IMR-90 (cell line): ENCODE results near the gene USP47. TPM values are rescaled to one million over a fixed set of nuclear protein-coding genes. Genes with fewer than 3 reads are reported as not detected.
A peak's percentile ranks its signal among the peaks of the same experiment; 100 is the strongest.

Source experiments
- ATAC-seq: fragments of 200-7000 bp; cut with Tn5 transposase; 2 replicates; pipeline ENCODE4 v1.9.1; 2020; ENCODE audit warnings: low read depth, mild to moderate bottlenecking, moderate library complexity
- BruUV-seq: library from RNA; stranded (reverse); fragments of 400-500 nt; replicated peaks from 2 replicates; lab custom pipeline; 2021; lab: Mats Ljungman, UMichigan
- CTCF ChIA-PET: fragments of 300-600 bp; formaldehyde crosslinking; extraction: SDS; loops from one replicate; lab custom pipeline; 2021; ENCODE audit warnings: antibody characterized with exemption; lab: Yijun Ruan, JAX
- POLR2A ChIA-PET: fragments of 300-600 bp; sonication (Branson Sonifier 250); formaldehyde crosslinking; loops from one replicate; lab custom pipeline; 2022; ENCODE audit warnings: antibody characterized with exemption; ENCODE audit not compliant: unreplicated experiment; lab: Charles Lee
- DNase-seq: peaks from one replicate; pipeline ENCODE4 v3.0.0; 2013
- H2AFZ ChIP-seq: replicated peaks from 2 replicates; pipeline ENCODE3; 2013; ENCODE audit warnings: low read length, mild to moderate bottlenecking; ENCODE audit not compliant: poor library complexity
- H2AK5ac ChIP-seq: 2 replicates; pipeline ENCODE4 v1.6.1; 2013; ENCODE audit warnings: low read depth, low read length, inconsistent platforms
- H2AK9ac ChIP-seq: replicated peaks from 2 replicates; pipeline ENCODE3; 2013; ENCODE audit warnings: mild to moderate bottlenecking, low read depth, low read length, moderate library complexity; ENCODE audit not compliant: poor library complexity
- H2BK120ac ChIP-seq: 2 replicates; pipeline ENCODE4 v1.6.1; 2013; ENCODE audit warnings: low read depth, low read length, inconsistent platforms
- H2BK15ac ChIP-seq: 3 replicates; pipeline ENCODE4 v1.6.1; 2013; ENCODE audit warnings: low read depth, low read length, inconsistent platforms
- H2BK20ac ChIP-seq: 2 replicates; pipeline ENCODE4 v1.6.1; 2013; ENCODE audit warnings: low read depth, mild to moderate bottlenecking, inconsistent platforms, low read length, moderate library complexity
- H2BK5ac ChIP-seq: 2 replicates; pipeline ENCODE4 v1.6.1; 2013; ENCODE audit warnings: mild to moderate bottlenecking, low read depth, low read length, inconsistent platforms; ENCODE audit not compliant: poor library complexity, severe bottlenecking
- H3K14ac ChIP-seq: replicated peaks from 2 replicates; pipeline ENCODE4 v1.6.1; 2013; ENCODE audit warnings: low read depth, low read length, inconsistent platforms
- H3K18ac ChIP-seq: 2 replicates; pipeline ENCODE4 v1.6.1; 2013; ENCODE audit warnings: low read depth, low read length, control low read depth
- H3K23ac ChIP-seq: 2 replicates; pipeline ENCODE4 v1.6.1; 2013; ENCODE audit warnings: low read depth, low read length, inconsistent platforms
- H3K27ac ChIP-seq: 2 replicates; pipeline ENCODE4 v1.5.1; 2013; ENCODE audit warnings: mild to moderate bottlenecking, control low read depth, low read length; ENCODE audit not compliant: insufficient read depth
- H3K27me3 ChIP-seq: 2 replicates; pipeline ENCODE4 v1.6.1; 2013; ENCODE audit warnings: low read length; ENCODE audit not compliant: control insufficient read depth, insufficient read depth
- H3K36me3 ChIP-seq: 2 replicates; pipeline ENCODE4 v1.6.1; 2013; ENCODE audit warnings: low read length, mixed read lengths; ENCODE audit not compliant: control insufficient read depth, insufficient read depth
- H3K4ac ChIP-seq: 2 replicates; pipeline ENCODE4 v1.6.1; 2013; ENCODE audit warnings: low read depth, low read length, inconsistent platforms
- H3K4me1 ChIP-seq: 2 replicates; pipeline ENCODE4 v1.6.1; 2013; ENCODE audit warnings: low read length, mixed read lengths; ENCODE audit not compliant: control insufficient read depth, insufficient read depth
- H3K4me2 ChIP-seq: 2 replicates; pipeline ENCODE4 v1.6.1; 2013; ENCODE audit warnings: low read depth, mild to moderate bottlenecking, control low read depth, low read length, moderate library complexity
- H3K4me3 ChIP-seq: 2 replicates; pipeline ENCODE4 v1.5.1; 2013; ENCODE audit warnings: low read depth, mild to moderate bottlenecking, control low read depth, low read length, moderate library complexity; ENCODE audit not compliant: insufficient read depth
- H3K56ac ChIP-seq: 2 replicates; pipeline ENCODE4 v1.6.1; 2013; ENCODE audit warnings: low read length, inconsistent platforms; ENCODE audit not compliant: insufficient read depth; ENCODE audit errors: extremely low read depth
- H3K79me1 ChIP-seq, 2 experiments: 2 replicates each; pipeline ENCODE4 v1.6.1; 2013; ENCODE audit warnings: low read length in 2 of 2, inconsistent platforms in 1 of 2, low read depth in 1 of 2
- H3K9ac ChIP-seq: 2 replicates; pipeline ENCODE4 v1.6.1; 2013; ENCODE audit warnings: low read depth, low read length, control low read depth
- H3K9me1 ChIP-seq: 2 replicates; pipeline ENCODE4 v1.6.1; 2013; ENCODE audit warnings: low read length, inconsistent platforms; ENCODE audit not compliant: insufficient read depth
- H3K9me3 ChIP-seq: 2 replicates; pipeline ENCODE4 v1.6.1; 2013; ENCODE audit warnings: low read length; ENCODE audit not compliant: control insufficient read depth, insufficient read depth
- H4K20me1 ChIP-seq: 2 replicates; pipeline ENCODE4 v1.6.1; 2013; ENCODE audit warnings: low read length, inconsistent platforms; ENCODE audit not compliant: insufficient read depth
- H4K5ac ChIP-seq: 2 replicates; pipeline ENCODE4 v1.6.1; 2013; ENCODE audit warnings: mild to moderate bottlenecking, low read depth, low read length, control low read depth
- H4K8ac ChIP-seq, 2 experiments: 2 replicates each; pipeline ENCODE4 v1.6.1; 2013; ENCODE audit warnings: low read depth in 2 of 2, low read length in 2 of 2, control low read depth in 1 of 2, inconsistent platforms in 1 of 2
- H4K91ac ChIP-seq: 2 replicates; pipeline ENCODE4 v1.6.1; 2013; ENCODE audit warnings: low read depth, low read length, inconsistent platforms; ENCODE audit not compliant: insufficient read depth
- BHLHE40 ChIP-seq: fragments of 150-350 bp; IDR thresholded peaks from 2 replicates; pipeline ENCODE4 v1.6.1; 2016; ENCODE audit warnings: mild to moderate bottlenecking, low read depth, low read length
- CEBPB ChIP-seq: IDR thresholded peaks from 2 replicates; pipeline ENCODE4 v1.6.1; 2012; ENCODE audit warnings: low read depth, low read length, improper control_type of control experiment
- CHD1 ChIP-seq: IDR thresholded peaks from 2 replicates; pipeline ENCODE4 v1.6.1; 2012; ENCODE audit warnings: low read depth, low read length, improper control_type of control experiment
- FOS ChIP-seq: fragments of 150-350 bp; IDR thresholded peaks from 2 replicates; pipeline ENCODE4 v1.6.1; 2016; ENCODE audit warnings: low read depth, low read length
- MXI1 ChIP-seq: IDR thresholded peaks from 2 replicates; pipeline ENCODE4 v1.6.1; 2012; ENCODE audit warnings: low read depth, mild to moderate bottlenecking, low read length, moderate library complexity, borderline replicate concordance
- RAD21 ChIP-seq: IDR thresholded peaks from 2 replicates; pipeline ENCODE4 v1.6.1; 2012; ENCODE audit warnings: low read length, improper control_type of control experiment
- RCOR1 ChIP-seq: IDR thresholded peaks from 2 replicates; pipeline ENCODE4 v1.6.1; 2012; ENCODE audit warnings: mild to moderate bottlenecking, low read length, improper control_type of control experiment; ENCODE audit not compliant: insufficient replicate concordance
- USF2 ChIP-seq: fragments of 150-350 bp; IDR thresholded peaks from 2 replicates; pipeline ENCODE4 v1.6.1; 2017; ENCODE audit warnings: mild to moderate bottlenecking, antibody characterized with exemption, low read length, low read depth
- WGBS, 2 experiments: methylation state at CpG; one replicate each; pipeline versions ENCODE4 v1.1.5 to v1.1.7; 2013; ENCODE audit warnings: missing lambda C conversion rate in 2 of 2; ENCODE audit not compliant: insufficient read length in 1 of 2; ENCODE audit errors: extremely low coverage in 2 of 2; 5-methylcytosine and 5-hydroxymethylcytosine counted together
- dilution Hi-C: fragments of 300-500 bp; cut with HindIII; formaldehyde crosslinking; loops from one replicate; pipeline ENCODE4 v1.14.3; 2018; ENCODE audit warnings: low sequenced_read_pairs; ENCODE audit not compliant: unreplicated experiment
- in situ Hi-C: fragments of 300-500 bp; cut with MboI; formaldehyde crosslinking; loops from 3 replicates; pipeline ENCODE4 v1.14.3; 2019; ENCODE audit warnings: low sequenced_read_pairs, inconsistent platforms, mixed read lengths
- intact Hi-C: fragments of 100-400 bp; cut with micrococcal nuclease; formaldehyde crosslinking; loops from 2 replicates; pipeline ENCODE4 v1.10.0; 2022
- polyA plus RNA-seq, 3 experiments: library from polyadenylated mRNA; depleted of rRNA; stranded (reverse); fragments of >200 nt; gene quantifications; 2 replicates each; pipeline ENCODE4 v1.2.3, GENCODE V29; 2012; ENCODE audit warnings: low replicate concordance in 1 of 3
- total RNA-seq: library from RNA; depleted of rRNA; stranded (reverse); fragments of >200 nt; gene quantifications from 2 replicates; pipeline ENCODE4 v1.2.3, GENCODE V29; 2012

USP47 gene
- total and polyA plus RNA-seq, 2 of the 4 experiments (the other 2 are of a cell fraction) = 15.0 to 110 TPM

- Histone ChIP-seq H3K27me3 (no peaks in the 10 kb centered on the region), H3K9ac (no peak overlapping the region), H3K4ac (no peak overlapping the region), H3K4me1 (no peaks in the 10 kb centered on the region), H2AFZ (no peak overlapping the region), H2BK5ac (no peak overlapping the region), H2BK20ac (no peak overlapping the region), H2AK9ac (no peak overlapping the region), H3K23ac (no peak overlapping the region), H3K79me1 (peaks cover 9 to 32% of the 10 kb centered on the region in 2 experiments; a peak in 3 of 4 replicates), H3K36me3 (peaks cover 53% of the 10 kb centered on the region), H3K27ac (no peak overlapping the region), H3K9me1 (peaks cover 3% of the 10 kb centered on the region; the same call in 1 of the 2 replicates), H4K8ac (no peak overlapping the region), H3K18ac (no peak overlapping the region), H4K5ac (no peak overlapping the region), H3K4me3 (no peak overlapping the region), H2BK15ac (no peak overlapping the region), H4K20me1 (no peaks in the 10 kb centered on the region), H3K9me3 (no peaks in the 10 kb centered on the region), H3K56ac (no peak overlapping the region), H4K91ac (no peak overlapping the region), H3K4me2 (no peak overlapping the region), H2AK5ac (no peak overlapping the region), H2BK120ac (no peak overlapping the region), H3K14ac (no peak overlapping the region)
- no TSS peak for BruUV-seq
- ChIA-PET CTCF (no interaction called here), POLR2A (no interaction called here)
- dilution Hi-C loops (no loop called here), intact Hi-C loops (no loop called here), in situ Hi-C loops (no loop called here)
- no peak for DNase-seq
- ATAC-seq = peak; percentile 18; the same call in 1 of the 2 replicates
- no CpG with 5 or more reads among the region's 3 CpGs for WGBS, 2 experiments
- TF ChIP-seq FOS (no peak), MXI1 (no peak), CHD1 (no peak), CEBPB (no peak), BHLHE40 (no peak), RAD21 (no peak), USF2 (no peak), RCOR1 (no peak)
These were observed 119.7 kb downstream of the USP47 start for GRCh38 chr11:11961399-11962028.
